Adrenal gland (tissue), 12 donors: ENCODE results near the gene CDH15. TPM values are rescaled to one million over a fixed set of nuclear protein-coding genes. Genes with fewer than 3 reads are reported as not detected.

ENCODE experiments used
- DNase-seq, 7 donors: peaks; one replicate each; pipeline ENCODE4 v3.0.0-alpha.2; 2019 to 2020
- H3K27ac ChIP-seq, 5 donors: fragments of 200-600 bp; sonication (generic) in 4 of 5; 1 replicate in 3 of 5; 2 replicates in 2 of 5; pipeline versions ENCODE4 v1.5.1 to v1.8.0; 2016 to 2020; ENCODE audit warnings: mild to moderate bottlenecking in 1 of 5
- H3K27me3 ChIP-seq: fragments of 200-600 bp; 2 replicates; pipeline ENCODE4 v1.8.0; 2021
- H3K36me3 ChIP-seq, 2 donors: fragments of 200-600 bp; replicated peaks in 1 of 2; 1 replicate in 1 of 2; 2 replicates in 1 of 2; pipeline versions ENCODE4 v1.5.1 to v1.8.0; 2018 to 2022
- H3K4me1 ChIP-seq, 2 donors: fragments of 200-600 bp; replicated peaks in 1 of 2; 1 replicate in 1 of 2; 2 replicates in 1 of 2; pipeline versions ENCODE4 v1.5.1 to v1.8.0; 2018 to 2021
- H3K4me3 ChIP-seq, 4 donors: fragments of 200-600 bp; sonication (generic) in 3 of 4; one replicate each; pipeline ENCODE4 v1.5.1; 2016 to 2018
- H3K9me3 ChIP-seq, 3 donors: fragments of 200-600 bp; sonication (generic) in 1 of 3; replicated peaks in 1 of 3; 1 replicate in 2 of 3; 2 replicates in 1 of 3; pipeline versions ENCODE4 v1.5.1 to v1.8.0; 2016 to 2021
- POLR2A ChIP-seq, 2 donors: fragments of 450-650 bp; IDR thresholded peaks; one replicate each; pipeline ENCODE4 v1.6.1; 2017; ENCODE audit warnings: antibody characterized with exemption in 2 of 2, mild to moderate bottlenecking in 2 of 2, moderate library complexity in 1 of 2
- WGBS, 4 donors: extraction: QIAGEN DNeasy Blood & Tissue Kit in 2 of 4; methylation state at CpG; one replicate each; pipeline versions ENCODE4 v1.1.5 to v1.1.7; 2013 to 2017; 5-methylcytosine and 5-hydroxymethylcytosine counted together
- intact Hi-C, 2 donors: fragments of 100-400 bp; cut with DNase I; formaldehyde crosslinking; loops; one replicate each; pipeline versions ENCODE4 v1.14.1 to v1.15.0; 2022 to 2023
- polyA plus RNA-seq, 3 donors: library from polyadenylated mRNA; stranded (reverse); fragments of 200-250 nt in 2 of 3; fragments of 350-450 nt in 1 of 3; fragmentation: Illumina TruSeq in 1 of 3; extraction: RNeasy Lipid Tissue Mini Kit (QIAGEN cat#74804) in 1 of 3; gene quantifications; one replicate each; pipeline ENCODE4 v1.2.3, GENCODE V29; 2013 to 2014
- total RNA-seq, 9 donors: library from RNA; depleted of rRNA in 4 of 9; stranded (reverse); fragments of >200 nt in 4 of 9; fragments of 120-200 nt in 1 of 9; fragmentation: NEBNext Ultra II Directional in 1 of 9; extraction: Animal tissue kit (Norgen Biotek cat#: 25700) in 1 of 9; gene quantifications; one replicate each; pipeline versions ENCODE4 v1.1.0 to v1.2.4, GENCODE V29; 2013 to 2023
- TF ChIP-seq, protein P1 (sequence below), 6 experiments: fragments of 450-650 bp in 4 of 6; fragments of 200-600 bp in 2 of 6; sonication (generic) in 1 of 6; IDR thresholded peaks; 1 replicate in 5 of 6; 2 replicates in 1 of 6; pipeline versions ENCODE4 v1.5.1 to v1.8.0; 2016 to 2021; ENCODE audit warnings: antibody characterized with exemption in 6 of 6, mild to moderate bottlenecking in 2 of 6, moderate library complexity in 1 of 6
- donor health status: healthy with polysubstance abuse.
- donor health status: Bipolar disorder and iron deficiency.
- donor health status: DM: yes; HTN: yes; CAD: no.
- donor health status: DM: no; HTN: no; CAD: no.
- donor health status: DM: no; HTN: no; CAD: no.
- donor health status: DM: yes; HTN: yes; CAD: no.

The CDH15 gene
- total and polyA plus RNA-seq, 12 donors, result 0.05 to 0.32 (median 0.17) TPM; not detected in 1

DNA sequence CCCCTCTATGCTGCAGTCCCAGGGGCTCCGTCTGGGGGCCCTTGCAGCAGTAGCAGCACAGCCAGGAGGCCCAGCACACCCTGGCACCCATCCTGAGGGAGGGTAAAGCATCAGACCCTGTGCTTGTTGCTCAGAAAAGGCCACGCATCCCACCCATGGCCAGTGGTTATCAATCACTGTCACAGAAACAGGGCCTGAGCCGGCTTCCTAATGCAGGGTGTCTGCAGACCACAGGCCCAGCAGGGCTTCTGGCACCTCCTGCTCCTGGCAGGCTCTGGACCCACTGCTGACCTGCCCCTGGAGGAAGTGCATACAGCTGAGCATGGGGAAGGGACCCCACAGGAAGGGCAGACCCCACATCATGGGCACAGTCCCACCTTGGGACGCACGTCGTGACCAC is 26.9 kb upstream of the CDH15 start:
- H3K27ac ChIP-seq, result no peak overlapping the region
- H3K9me3 ChIP-seq, result no peaks in the 10 kb centered on the region
- 75 to 100% (median 86%) methylated on average over 4 to 6 of the region's 6 CpGs for WGBS, 4 donors
- no peak overlapping the region for H3K4me3 ChIP-seq
- TF ChIP-seq, protein P1, sequence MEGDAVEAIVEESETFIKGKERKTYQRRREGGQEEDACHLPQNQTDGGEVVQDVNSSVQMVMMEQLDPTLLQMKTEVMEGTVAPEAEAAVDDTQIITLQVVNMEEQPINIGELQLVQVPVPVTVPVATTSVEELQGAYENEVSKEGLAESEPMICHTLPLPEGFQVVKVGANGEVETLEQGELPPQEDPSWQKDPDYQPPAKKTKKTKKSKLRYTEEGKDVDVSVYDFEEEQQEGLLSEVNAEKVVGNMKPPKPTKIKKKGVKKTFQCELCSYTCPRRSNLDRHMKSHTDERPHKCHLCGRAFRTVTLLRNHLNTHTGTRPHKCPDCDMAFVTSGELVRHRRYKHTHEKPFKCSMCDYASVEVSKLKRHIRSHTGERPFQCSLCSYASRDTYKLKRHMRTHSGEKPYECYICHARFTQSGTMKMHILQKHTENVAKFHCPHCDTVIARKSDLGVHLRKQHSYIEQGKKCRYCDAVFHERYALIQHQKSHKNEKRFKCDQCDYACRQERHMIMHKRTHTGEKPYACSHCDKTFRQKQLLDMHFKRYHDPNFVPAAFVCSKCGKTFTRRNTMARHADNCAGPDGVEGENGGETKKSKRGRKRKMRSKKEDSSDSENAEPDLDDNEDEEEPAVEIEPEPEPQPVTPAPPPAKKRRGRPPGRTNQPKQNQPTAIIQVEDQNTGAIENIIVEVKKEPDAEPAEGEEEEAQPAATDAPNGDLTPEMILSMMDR (IDR thresholded peaks at IDR 0.05), result no peak
- TF ChIP-seq POLR2A (IDR thresholded peaks at IDR 0.05), result no peak
- H3K36me3 ChIP-seq, result peaks cover 0 to 41% of the 10 kb centered on the region in 2 donors
- no peak for DNase-seq
- intact Hi-C loops, result no loop called here
- no peaks in the 10 kb centered on the region for H3K4me1 ChIP-seq
- H3K27me3 ChIP-seq, result no peaks in the 10 kb centered on the region

DNA sequence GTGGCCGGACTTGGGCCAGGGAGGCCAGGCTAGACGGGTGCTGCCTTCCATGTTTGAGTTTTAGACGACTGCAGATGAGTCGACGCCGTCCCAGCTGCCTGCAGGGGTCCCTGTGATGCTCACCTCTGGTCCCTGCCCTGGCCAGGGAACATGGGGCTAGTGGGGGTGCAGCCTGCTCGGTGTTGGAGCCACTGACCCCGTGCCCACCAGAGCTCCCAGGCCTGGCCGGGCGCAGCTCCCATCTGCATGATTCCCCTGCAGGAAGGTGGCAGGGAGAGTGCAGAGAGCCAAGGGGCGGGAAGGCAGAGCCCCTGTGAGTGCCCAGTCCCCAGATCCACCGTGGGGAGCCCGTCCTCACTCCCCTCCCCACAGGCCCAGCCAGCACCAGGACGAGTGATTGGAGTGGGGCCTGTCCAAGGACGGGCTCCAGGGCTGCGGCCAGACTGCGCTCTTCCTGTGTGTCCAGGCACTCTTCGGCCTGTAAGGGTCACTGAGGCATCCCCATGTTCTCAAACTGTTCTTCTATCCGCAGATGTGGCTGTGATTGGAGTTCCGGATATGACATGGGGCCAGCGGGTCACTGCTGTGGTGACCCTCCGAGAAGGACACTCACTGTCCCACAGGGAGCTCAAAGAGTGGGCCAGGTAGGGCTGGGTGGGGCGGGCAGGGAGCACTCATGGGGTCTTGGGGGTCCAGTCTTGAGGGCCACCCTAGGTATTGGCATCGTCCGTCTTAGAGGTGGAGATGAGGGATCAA is 26.0 kb upstream of the CDH15 start:
- DNase-seq, result no peak
- TF ChIP-seq POLR2A (IDR thresholded peaks at IDR 0.05), result no peak

DNA sequence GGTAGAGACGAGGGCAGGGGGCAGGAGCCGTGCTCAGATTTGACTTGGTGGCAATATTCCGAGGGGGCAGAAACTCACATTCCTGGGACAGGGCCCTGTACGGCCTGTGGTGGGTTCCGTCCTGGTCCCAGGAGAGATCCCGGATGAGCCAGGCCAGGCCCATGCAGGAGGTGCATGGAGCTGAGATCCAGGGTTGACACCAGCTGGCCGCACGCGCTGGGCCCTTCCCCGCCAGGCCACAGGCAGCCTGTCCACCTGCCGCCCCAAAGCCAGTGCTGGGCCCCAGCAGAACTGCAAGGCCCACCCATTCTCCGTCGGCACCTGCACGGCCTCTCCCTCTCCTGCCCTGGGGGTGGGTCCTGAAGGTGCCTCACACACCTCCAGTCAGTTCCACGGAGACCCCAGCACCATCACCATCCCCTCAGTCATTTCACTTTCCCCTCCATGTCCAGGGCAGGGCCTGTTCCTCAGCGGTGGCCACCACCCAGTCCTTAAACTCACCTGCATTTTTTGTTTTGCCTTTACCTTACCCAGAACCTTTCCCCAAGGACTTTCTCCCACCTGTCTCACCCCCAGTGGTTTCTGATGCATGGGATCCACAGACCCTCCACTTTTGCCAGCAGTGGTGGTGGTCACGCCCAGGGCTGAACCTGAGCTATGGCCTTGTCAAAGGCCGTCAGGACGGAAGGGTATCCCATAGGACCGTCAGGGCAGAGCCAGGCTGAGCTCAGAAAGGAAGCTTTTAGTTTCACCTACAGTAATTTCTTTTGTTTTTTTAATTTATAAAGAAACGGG is 25.1 kb upstream of the CDH15 start:
- peaks cover 0 to 40% of the 10 kb centered on the region in 2 donors for H3K36me3 ChIP-seq
- H3K4me3 ChIP-seq, result no peak overlapping the region
- H3K4me1 ChIP-seq, result no peaks in the 10 kb centered on the region
- intact Hi-C loops, result no loop called here
- DNase-seq, result no peak
- H3K27me3 ChIP-seq, result no peaks in the 10 kb centered on the region
- H3K9me3 ChIP-seq, result no peaks in the 10 kb centered on the region
- TF ChIP-seq POLR2A (IDR thresholded peaks at IDR 0.05), result no peak
- TF ChIP-seq, protein P1 (IDR thresholded peaks at IDR 0.05), result no peak
- no peak overlapping the region for H3K27ac ChIP-seq
- WGBS, 4 donors, result 96 to 97% (median 97%) methylated on average over 15 to 21 of the region's 21 CpGs

More for the DNA sequence above, 26.0 kb upstream of the CDH15 start:
- intact Hi-C loops, result no loop called here
- Histone ChIP-seq H3K4me1 (no peaks in the 10 kb centered on the region), H3K36me3 (peaks cover 0 to 48% of the 10 kb centered on the region in 2 donors), H3K4me3 (no peak overlapping the region), H3K27me3 (no peaks in the 10 kb centered on the region), H3K27ac (no peak overlapping the region), H3K9me3 (no peaks in the 10 kb centered on the region)
- WGBS, 4 donors, result 91 to 98% (median 96%) methylated on average over 7 to 25 of the region's 25 CpGs

DNA sequence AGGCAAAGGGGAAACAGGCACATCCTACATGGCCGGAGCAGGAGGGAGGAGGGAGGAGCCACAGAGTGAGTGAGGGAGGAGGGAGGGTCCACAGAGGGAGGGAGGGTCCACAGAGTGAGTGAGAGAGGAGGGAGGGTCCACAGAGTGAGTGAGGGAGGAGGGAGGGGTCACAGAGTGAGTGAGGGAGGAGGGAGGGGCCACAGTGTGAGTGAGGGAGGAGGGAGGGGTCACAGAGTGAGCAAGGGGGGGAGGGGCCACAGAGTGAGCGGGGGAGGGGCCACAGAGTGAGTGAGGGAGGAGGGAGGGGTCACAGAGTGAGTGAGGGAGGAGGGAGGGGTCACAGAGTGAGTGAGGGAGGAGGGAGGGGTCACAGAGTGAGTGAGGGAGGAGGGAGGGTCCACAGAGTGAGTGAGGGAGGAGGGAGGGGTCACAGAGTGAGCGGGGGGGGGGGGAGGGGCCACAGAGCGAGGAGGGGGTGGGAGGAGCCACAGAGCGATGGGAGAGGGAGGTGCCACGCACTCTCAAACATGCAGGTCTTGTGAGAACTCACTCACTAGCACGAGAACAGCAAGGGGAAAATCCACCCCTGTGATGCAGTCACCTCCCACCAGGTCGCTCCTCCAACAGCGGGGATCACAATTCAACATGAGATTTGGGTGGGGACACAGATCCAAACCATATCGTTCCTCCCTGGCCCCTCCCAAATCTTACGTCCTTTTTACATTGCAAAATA is 24.3 kb upstream of the CDH15 start:
- TF ChIP-seq POLR2A (IDR thresholded peaks at IDR 0.05), result no peak
- TF ChIP-seq, protein P1 (IDR thresholded peaks at IDR 0.05), result no peak
- H3K36me3 ChIP-seq, result peaks cover 0 to 32% of the 10 kb centered on the region in 2 donors
- no peaks in the 10 kb centered on the region for H3K4me1 ChIP-seq
- H3K4me3 ChIP-seq, result no peak overlapping the region
- DNase-seq, result no peak
- intact Hi-C loops, result no loop called here
- H3K9me3 ChIP-seq, result no peaks in the 10 kb centered on the region
- no peak overlapping the region for H3K27ac ChIP-seq
- no peaks in the 10 kb centered on the region for H3K27me3 ChIP-seq
- WGBS, 4 donors, result 91 to 94% (median 92%) methylated on average over 6 to 11 of the region's 11 CpGs
